Measurements from ENCODE around the gene PCDH9. TPM values are rescaled to one million over a fixed set of nuclear protein-coding genes. Genes with fewer than 3 reads are reported as not detected.

The PCDH9 gene
- total and polyA plus RNA-seq, 10 of the 15 experiments (the other 5 are each of a cell fraction or from before 2014, with no cell fraction given), result 0.02 to 2.3 (median 0.05) TPM; not detected in 1

DNA sequence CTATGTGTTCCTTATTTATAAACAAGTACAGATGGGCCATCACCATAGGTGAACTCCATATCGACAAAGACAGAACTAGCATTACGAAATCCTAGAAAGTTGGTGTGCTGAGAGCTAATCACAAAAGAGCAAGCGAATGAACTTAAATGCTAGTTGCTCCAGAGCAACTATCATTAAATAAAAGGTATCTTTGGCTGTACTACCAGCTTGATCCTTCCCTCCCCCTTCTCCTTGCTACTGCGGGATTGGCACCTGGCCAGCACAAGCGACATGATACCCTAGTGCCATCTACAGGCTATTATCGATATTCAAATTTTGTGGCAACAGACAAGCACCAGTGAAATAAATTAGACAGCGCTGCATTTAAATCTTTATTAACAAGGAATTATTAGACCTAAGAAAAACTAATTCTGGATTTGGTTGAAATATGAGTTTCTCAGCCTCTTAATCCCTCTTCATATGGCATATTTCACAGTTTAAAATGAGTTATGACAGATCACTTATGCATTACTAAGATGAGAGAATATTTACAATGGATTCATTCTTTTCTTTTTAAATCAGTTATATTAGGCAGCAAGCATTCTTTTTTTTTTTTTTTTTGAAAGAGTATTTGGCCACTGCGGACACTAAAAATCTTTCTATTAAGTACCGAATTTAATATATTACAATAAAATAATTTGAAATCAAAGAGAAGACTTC is 5.8 kb downstream of the PCDH9 start (continued):
- TF ChIP-seq SMAD1 (IDR thresholded peaks at IDR 0.05; ENCODE audit: low read depth, partially characterized antibody) (peak; percentile 83), LARP7 (IDR thresholded peaks at IDR 0.05) (no peak), SMARCA5 (IDR thresholded peaks at IDR 0.05) (no peak), MEF2A (IDR thresholded peaks at IDR 0.05; ENCODE audit: insufficient read depth, low read depth, low read length) (no peak), FOXM1 (IDR thresholded peaks at IDR 0.05; ENCODE audit: low read depth, low read length) (no peak), ZSCAN29 (IDR thresholded peaks at IDR 0.05) (no peak), PKNOX1 (IDR thresholded peaks at IDR 0.05) (no peak), JUND (IDR thresholded peaks at IDR 0.05; ENCODE audit: low read depth, low read length) (no peak), ASH2L (IDR thresholded peaks at IDR 0.05; ENCODE audit: borderline replicate concordance, low read depth) (no peak), ZNF274 (IDR thresholded peaks at IDR 0.05; ENCODE audit: insufficient read depth, insufficient read length) (no peak), HDGF (IDR thresholded peaks at IDR 0.05) (no peak), MTA2 (IDR thresholded peaks at IDR 0.05; ENCODE audit: low read depth) (no peak), ZNF384 (IDR thresholded peaks at IDR 0.05; ENCODE audit: borderline replicate concordance, low read depth, low read length) (no peak), BCLAF1 (IDR thresholded peaks at IDR 0.05) (no peak), FOS (IDR thresholded peaks at IDR 0.05; ENCODE audit: borderline replicate concordance, extremely low read depth, insufficient read length) (no peak), KDM1A (IDR thresholded peaks at IDR 0.05; ENCODE audit: borderline replicate concordance) (no peak), ATF2 (IDR thresholded peaks at IDR 0.05; ENCODE audit: low read length) (no peak), HCFC1 (IDR thresholded peaks at IDR 0.05; ENCODE audit: low read length) (no peak), RUNX3 (IDR thresholded peaks at IDR 0.05; ENCODE audit: low read length) (peak; percentile 49), TCF12 (IDR thresholded peaks at IDR 0.05; ENCODE audit: low read depth, low read length) (no peak), RELA (IDR thresholded peaks at IDR 0.05; ENCODE audit: borderline replicate concordance, partially characterized antibody) (no peak)
